Liver (tissue), 9 donors: ENCODE measurements around the gene FGF11. TPM values are rescaled to one million over a fixed set of nuclear protein-coding genes. Genes with fewer than 3 reads are reported as not detected.

Experiments used
- DNase-seq: peaks from one replicate; pipeline ENCODE4 v3.0.0-alpha.2; 2017; ENCODE audit warnings: low spot score
- H3K27ac ChIP-seq, 2 donors: one replicate each; pipeline ENCODE4 v1.7.0; 2013; ENCODE audit warnings: inconsistent platforms in 2 of 2, low read length in 2 of 2, control low read depth in 1 of 2, low read depth in 1 of 2, mild to moderate bottlenecking in 1 of 2
- H3K27me3 ChIP-seq, 4 donors: one replicate each; pipeline versions ENCODE4 v1.6.1 to v1.7.0; 2013; ENCODE audit warnings: low read length in 3 of 4, inconsistent platforms in 1 of 4, mild to moderate bottlenecking in 1 of 4, moderate library complexity in 1 of 4; ENCODE audit not compliant: control insufficient read depth in 4 of 4, insufficient read depth in 4 of 4
- H3K36me3 ChIP-seq, 4 donors: one replicate each; pipeline versions ENCODE4 v1.6.1 to v1.7.0; 2013; ENCODE audit warnings: low read length in 3 of 4, mild to moderate bottlenecking in 3 of 4, low read depth in 1 of 4, moderate library complexity in 1 of 4; ENCODE audit not compliant: control insufficient read depth in 4 of 4, insufficient read depth in 3 of 4
- H3K4me1 ChIP-seq, 4 donors: one replicate each; pipeline versions ENCODE4 v1.6.1 to v1.7.0; 2013; ENCODE audit warnings: low read length in 3 of 4, mild to moderate bottlenecking in 3 of 4, moderate library complexity in 1 of 4; ENCODE audit not compliant: control insufficient read depth in 4 of 4, insufficient read depth in 4 of 4
- H3K4me3 ChIP-seq, 3 donors: one replicate each; pipeline versions ENCODE4 v1.6.1 to v1.7.0; 2013; ENCODE audit warnings: low read length in 3 of 3, control low read depth in 1 of 3, low read depth in 1 of 3, mild to moderate bottlenecking in 1 of 3
- H3K9ac ChIP-seq, 2 donors: one replicate each; pipeline ENCODE4 v1.7.0; 2013; ENCODE audit warnings: low read length in 2 of 2, mild to moderate bottlenecking in 2 of 2, moderate library complexity in 2 of 2, control low read depth in 1 of 2, low read depth in 1 of 2
- H3K9me3 ChIP-seq, 4 donors: one replicate each; pipeline versions ENCODE4 v1.6.1 to v1.7.0; 2013; ENCODE audit warnings: low read length in 3 of 4; ENCODE audit not compliant: control insufficient read depth in 4 of 4
- FOXA1 ChIP-seq: IDR thresholded peaks from 2 replicates; pipeline ENCODE4 v1.6.1; 2016; ENCODE audit warnings: antibody characterized with exemption
- FOXA2 ChIP-seq: IDR thresholded peaks from 2 replicates; pipeline ENCODE4 v1.6.1; 2016; ENCODE audit warnings: antibody characterized with exemption
- GABPA ChIP-seq, 2 donors: IDR thresholded peaks in 1 of 2; conservative IDR thresholded peaks in 1 of 2; 2 replicates each; pipeline ENCODE4 v1.6.1; 2016; ENCODE audit warnings: antibody characterized with exemption in 2 of 2, mild to moderate bottlenecking in 1 of 2, moderate library complexity in 1 of 2
- HNF4A ChIP-seq, 2 donors: conservative IDR thresholded peaks; 2 replicates each; pipeline ENCODE4 v1.6.1; 2016; ENCODE audit warnings: antibody characterized with exemption in 2 of 2, mild to moderate bottlenecking in 2 of 2
- HNF4G ChIP-seq: IDR thresholded peaks from 2 replicates; pipeline ENCODE4 v1.6.1; 2016; ENCODE audit warnings: antibody characterized with exemption
- JUND ChIP-seq, 2 donors: IDR thresholded peaks; 2 replicates each; pipeline ENCODE4 v1.6.1; 2016; ENCODE audit warnings: antibody characterized with exemption in 2 of 2
- NR2F2 ChIP-seq: IDR thresholded peaks from 2 replicates; pipeline ENCODE4 v1.6.1; 2016; ENCODE audit warnings: antibody characterized with exemption
- RAD21 ChIP-seq, 2 donors: IDR thresholded peaks; 2 replicates each; pipeline ENCODE4 v1.6.1; 2016; ENCODE audit warnings: antibody characterized with exemption in 2 of 2, mild to moderate bottlenecking in 2 of 2
- RXRA ChIP-seq, 2 donors: IDR thresholded peaks; 2 replicates each; pipeline ENCODE4 v1.6.1; 2017 to 2018; ENCODE audit warnings: antibody characterized with exemption in 2 of 2, mild to moderate bottlenecking in 1 of 2
- SP1 ChIP-seq: IDR thresholded peaks from 2 replicates; pipeline ENCODE4 v1.6.1; 2018; ENCODE audit warnings: antibody characterized with exemption, mild to moderate bottlenecking
- YY1 ChIP-seq: IDR thresholded peaks from 2 replicates; pipeline ENCODE4 v1.6.1; 2016; ENCODE audit warnings: antibody characterized with exemption, mild to moderate bottlenecking
- WGBS: extraction: QIAGEN DNeasy Blood & Tissue Kit; methylation state at CpG from one replicate; pipeline ENCODE4 v1.1.7; 2013; 5-methylcytosine and 5-hydroxymethylcytosine counted together
- polyA plus RNA-seq, 2 donors: library from polyadenylated mRNA; stranded (reverse) in 1 of 2; unstranded in 1 of 2; fragments of 200-250 nt in 1 of 2; fragments of >200 nt in 1 of 2; fragmentation: Nextera tagmentation in 1 of 2; extraction: Ambion mirVana in 1 of 2; gene quantifications; one replicate each; pipeline versions ENCODE4 v1.2.1 to v1.2.3, GENCODE V29; 2013 to 2015
- total RNA-seq, 2 donors: library from RNA; depleted of rRNA; stranded (reverse); fragments of >200 nt; gene quantifications; one replicate each; pipeline ENCODE4 v1.2.3, GENCODE V29; 2014
- TF ChIP-seq, protein P1 (sequence below): IDR thresholded peaks from 2 replicates; pipeline ENCODE4 v1.6.1; 2016; ENCODE audit warnings: antibody characterized with exemption
- TF ChIP-seq, protein P2 (sequence below): fragments of 150-350 bp; IDR thresholded peaks from 2 replicates; pipeline ENCODE4 v1.5.1; 2017; ENCODE audit warnings: improper control_type of control experiment, low read depth, low read length; ENCODE audit not compliant: missing input control
- TF ChIP-seq, protein P3 (sequence below): IDR thresholded peaks from 2 replicates; pipeline ENCODE4 v1.6.1; 2016; ENCODE audit warnings: antibody characterized with exemption, mild to moderate bottlenecking
- TF ChIP-seq, protein P4 (sequence below): IDR thresholded peaks from 2 replicates; pipeline ENCODE4 v1.6.1; 2016; ENCODE audit warnings: antibody characterized with exemption
- TF ChIP-seq, protein P5 (sequence below): IDR thresholded peaks from 2 replicates; pipeline ENCODE4 v1.6.1; 2016; ENCODE audit warnings: antibody characterized with exemption
- donor health status: healthy.
- donor health status: healthy.
- donor health status: healthy.
- donor health status: healthy.
- donor health status: healthy.

FGF11 gene
- total RNA-seq, result under 1 TPM; 0.19 to 0.25 TPM
- polyA plus RNA-seq, result under 1 TPM; 0.17 to 0.21 TPM

DNA sequence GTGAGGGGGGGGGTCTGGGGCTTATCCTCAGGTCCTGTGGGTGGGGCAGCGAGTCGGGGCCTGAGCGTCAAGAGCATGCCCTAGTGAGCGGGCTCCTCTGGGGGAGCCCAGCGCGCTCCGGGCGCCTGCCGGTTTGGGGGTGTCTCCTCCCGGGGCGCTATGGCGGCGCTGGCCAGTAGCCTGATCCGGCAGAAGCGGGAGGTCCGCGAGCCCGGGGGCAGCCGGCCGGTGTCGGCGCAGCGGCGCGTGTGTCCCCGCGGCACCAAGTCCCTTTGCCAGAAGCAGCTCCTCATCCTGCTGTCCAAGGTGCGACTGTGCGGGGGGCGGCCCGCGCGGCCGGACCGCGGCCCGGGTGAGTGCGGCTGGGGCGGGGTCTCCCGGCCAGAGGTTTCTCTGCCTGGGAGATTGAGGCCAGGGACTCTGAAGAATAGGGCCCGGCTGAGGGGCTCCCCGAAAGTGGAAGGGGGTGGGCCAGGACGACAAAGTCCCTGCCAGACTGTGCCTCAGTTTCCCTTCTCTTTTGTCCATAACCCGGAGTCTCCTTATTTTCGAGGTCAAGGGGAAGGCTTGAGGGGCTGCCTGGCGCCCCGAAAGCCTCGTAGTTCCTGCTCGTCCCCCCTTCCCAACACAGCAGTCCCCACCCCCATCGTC is at the start of gene FGF11:
TSS of gene FGF11 (plus strand) at position 51 of the 651 bp plus-strand sequence. CDS start at position 160, 109 bp downstream.
- Histone ChIP-seq H3K27ac (no peak within 1 kb of the TSS), H3K36me3 (no peaks in the 10 kb centered on the region), H3K4me1 (peaks cover 23 to 54% (median 45%) of the 10 kb centered on the region in 4 donors), H3K27me3 (peaks cover 0 to 3% (median 0%) of the 10 kb centered on the region in 4 donors), H3K9ac (no peak within 1 kb of the TSS), H3K4me3 (peak within 1 kb of the TSS; percentile 26 to 30 (median 28)), H3K9me3 (no peaks in the 10 kb centered on the region)
- no peak for TF ChIP-seq GABPA (IDR thresholded peaks at IDR 0.05 in 1 of 2, conservative IDR thresholded peaks at IDR 0.05 in 1 of 2)
- TF ChIP-seq HNF4G, result no peak
- no peak for TF ChIP-seq FOXA2
- TF ChIP-seq SP1, result no peak
- TF ChIP-seq, protein P1, sequence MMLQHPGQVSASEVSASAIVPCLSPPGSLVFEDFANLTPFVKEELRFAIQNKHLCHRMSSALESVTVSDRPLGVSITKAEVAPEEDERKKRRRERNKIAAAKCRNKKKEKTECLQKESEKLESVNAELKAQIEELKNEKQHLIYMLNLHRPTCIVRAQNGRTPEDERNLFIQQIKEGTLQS, result no peak
- TF ChIP-seq, protein P2, sequence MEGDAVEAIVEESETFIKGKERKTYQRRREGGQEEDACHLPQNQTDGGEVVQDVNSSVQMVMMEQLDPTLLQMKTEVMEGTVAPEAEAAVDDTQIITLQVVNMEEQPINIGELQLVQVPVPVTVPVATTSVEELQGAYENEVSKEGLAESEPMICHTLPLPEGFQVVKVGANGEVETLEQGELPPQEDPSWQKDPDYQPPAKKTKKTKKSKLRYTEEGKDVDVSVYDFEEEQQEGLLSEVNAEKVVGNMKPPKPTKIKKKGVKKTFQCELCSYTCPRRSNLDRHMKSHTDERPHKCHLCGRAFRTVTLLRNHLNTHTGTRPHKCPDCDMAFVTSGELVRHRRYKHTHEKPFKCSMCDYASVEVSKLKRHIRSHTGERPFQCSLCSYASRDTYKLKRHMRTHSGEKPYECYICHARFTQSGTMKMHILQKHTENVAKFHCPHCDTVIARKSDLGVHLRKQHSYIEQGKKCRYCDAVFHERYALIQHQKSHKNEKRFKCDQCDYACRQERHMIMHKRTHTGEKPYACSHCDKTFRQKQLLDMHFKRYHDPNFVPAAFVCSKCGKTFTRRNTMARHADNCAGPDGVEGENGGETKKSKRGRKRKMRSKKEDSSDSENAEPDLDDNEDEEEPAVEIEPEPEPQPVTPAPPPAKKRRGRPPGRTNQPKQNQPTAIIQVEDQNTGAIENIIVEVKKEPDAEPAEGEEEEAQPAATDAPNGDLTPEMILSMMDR, result no peak
- TF ChIP-seq, protein P3, sequence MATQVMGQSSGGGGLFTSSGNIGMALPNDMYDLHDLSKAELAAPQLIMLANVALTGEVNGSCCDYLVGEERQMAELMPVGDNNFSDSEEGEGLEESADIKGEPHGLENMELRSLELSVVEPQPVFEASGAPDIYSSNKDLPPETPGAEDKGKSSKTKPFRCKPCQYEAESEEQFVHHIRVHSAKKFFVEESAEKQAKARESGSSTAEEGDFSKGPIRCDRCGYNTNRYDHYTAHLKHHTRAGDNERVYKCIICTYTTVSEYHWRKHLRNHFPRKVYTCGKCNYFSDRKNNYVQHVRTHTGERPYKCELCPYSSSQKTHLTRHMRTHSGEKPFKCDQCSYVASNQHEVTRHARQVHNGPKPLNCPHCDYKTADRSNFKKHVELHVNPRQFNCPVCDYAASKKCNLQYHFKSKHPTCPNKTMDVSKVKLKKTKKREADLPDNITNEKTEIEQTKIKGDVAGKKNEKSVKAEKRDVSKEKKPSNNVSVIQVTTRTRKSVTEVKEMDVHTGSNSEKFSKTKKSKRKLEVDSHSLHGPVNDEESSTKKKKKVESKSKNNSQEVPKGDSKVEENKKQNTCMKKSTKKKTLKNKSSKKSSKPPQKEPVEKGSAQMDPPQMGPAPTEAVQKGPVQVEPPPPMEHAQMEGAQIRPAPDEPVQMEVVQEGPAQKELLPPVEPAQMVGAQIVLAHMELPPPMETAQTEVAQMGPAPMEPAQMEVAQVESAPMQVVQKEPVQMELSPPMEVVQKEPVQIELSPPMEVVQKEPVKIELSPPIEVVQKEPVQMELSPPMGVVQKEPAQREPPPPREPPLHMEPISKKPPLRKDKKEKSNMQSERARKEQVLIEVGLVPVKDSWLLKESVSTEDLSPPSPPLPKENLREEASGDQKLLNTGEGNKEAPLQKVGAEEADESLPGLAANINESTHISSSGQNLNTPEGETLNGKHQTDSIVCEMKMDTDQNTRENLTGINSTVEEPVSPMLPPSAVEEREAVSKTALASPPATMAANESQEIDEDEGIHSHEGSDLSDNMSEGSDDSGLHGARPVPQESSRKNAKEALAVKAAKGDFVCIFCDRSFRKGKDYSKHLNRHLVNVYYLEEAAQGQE, result no peak
- DNase-seq, result no peak
- 11% methylated on average over 50 of the region's 50 CpGs for WGBS

DNA sequence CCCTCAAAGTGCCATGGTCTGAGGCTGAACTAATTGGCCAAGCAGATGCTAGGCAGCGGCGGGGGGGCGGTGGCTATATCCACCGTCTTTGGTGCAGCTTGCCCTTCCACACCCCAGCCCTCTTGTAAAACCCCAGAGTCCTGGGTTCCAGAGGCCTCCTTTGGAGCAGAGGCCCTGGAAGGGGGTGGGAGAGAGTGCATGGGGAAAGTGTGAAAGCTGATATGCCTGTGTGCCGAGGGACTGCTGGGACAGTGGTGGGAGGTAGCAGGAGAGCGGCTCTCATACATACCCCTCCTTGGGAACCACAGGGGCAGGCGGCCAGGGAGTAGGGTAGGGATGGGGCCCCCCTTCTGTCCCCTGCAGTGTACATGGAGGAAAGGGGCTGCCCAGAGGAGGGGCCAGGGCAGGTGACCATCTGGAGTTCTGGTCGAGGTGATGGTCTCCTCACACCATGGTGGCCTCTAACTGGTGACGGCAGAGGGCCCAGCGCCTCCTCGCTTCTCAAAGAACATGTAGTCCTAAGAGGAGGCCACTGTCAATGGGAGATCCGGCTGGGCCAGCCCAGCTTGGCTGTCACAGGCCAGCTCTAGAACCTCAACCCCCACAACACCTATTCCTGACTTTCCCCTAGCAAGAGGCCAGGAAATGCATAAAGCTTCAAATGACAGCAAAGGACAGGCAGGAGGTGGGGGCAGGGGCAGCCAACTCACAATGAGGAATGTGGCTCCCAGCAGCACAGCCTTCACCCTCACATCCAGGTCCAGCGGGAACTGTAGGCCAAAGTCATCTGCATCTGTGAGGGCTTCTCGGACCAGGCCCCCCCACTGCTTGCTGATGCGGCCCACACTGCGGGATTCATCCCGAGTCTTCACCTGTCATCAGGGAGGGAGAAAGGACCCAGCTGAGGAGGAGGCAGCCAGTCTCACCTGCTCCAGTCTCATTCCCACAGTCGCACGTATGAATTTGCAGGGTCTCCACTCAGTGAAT is 49.1 kb upstream of the FGF11 start:
- TF ChIP-seq, protein P1, result no peak
- no peak for TF ChIP-seq FOXA2
- no peak for TF ChIP-seq NR2F2
- TF ChIP-seq YY1, result no peak
- TF ChIP-seq HNF4G, result no peak
- TF ChIP-seq, protein P4, sequence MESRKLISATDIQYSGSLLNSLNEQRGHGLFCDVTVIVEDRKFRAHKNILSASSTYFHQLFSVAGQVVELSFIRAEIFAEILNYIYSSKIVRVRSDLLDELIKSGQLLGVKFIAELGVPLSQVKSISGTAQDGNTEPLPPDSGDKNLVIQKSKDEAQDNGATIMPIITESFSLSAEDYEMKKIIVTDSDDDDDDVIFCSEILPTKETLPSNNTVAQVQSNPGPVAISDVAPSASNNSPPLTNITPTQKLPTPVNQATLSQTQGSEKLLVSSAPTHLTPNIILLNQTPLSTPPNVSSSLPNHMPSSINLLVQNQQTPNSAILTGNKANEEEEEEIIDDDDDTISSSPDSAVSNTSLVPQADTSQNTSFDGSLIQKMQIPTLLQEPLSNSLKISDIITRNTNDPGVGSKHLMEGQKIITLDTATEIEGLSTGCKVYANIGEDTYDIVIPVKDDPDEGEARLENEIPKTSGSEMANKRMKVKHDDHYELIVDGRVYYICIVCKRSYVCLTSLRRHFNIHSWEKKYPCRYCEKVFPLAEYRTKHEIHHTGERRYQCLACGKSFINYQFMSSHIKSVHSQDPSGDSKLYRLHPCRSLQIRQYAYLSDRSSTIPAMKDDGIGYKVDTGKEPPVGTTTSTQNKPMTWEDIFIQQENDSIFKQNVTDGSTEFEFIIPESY, result no peak
- no peak for TF ChIP-seq HNF4A (conservative IDR thresholded peaks at IDR 0.05)
- TF ChIP-seq, protein P5, sequence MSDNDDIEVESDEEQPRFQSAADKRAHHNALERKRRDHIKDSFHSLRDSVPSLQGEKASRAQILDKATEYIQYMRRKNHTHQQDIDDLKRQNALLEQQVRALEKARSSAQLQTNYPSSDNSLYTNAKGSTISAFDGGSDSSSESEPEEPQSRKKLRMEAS, result no peak
- TF ChIP-seq RXRA (IDR thresholded peaks at IDR 0.05), result no peak
- no peak for TF ChIP-seq FOXA1
- no peak for TF ChIP-seq GABPA (IDR thresholded peaks at IDR 0.05 in 1 of 2, conservative IDR thresholded peaks at IDR 0.05 in 1 of 2)
- TF ChIP-seq JUND (IDR thresholded peaks at IDR 0.05), result no peak
- TF ChIP-seq, protein P2, result no peak
- no peak for TF ChIP-seq SP1
- no peak for TF ChIP-seq RAD21 (IDR thresholded peaks at IDR 0.05)
- Histone ChIP-seq H3K36me3 (peaks cover 0 to 8% (median 6%) of the 10 kb centered on the region in 4 donors), H3K9ac (no peak overlapping the region), H3K27me3 (no peaks in the 10 kb centered on the region), H3K4me3 (no peak overlapping the region), H3K9me3 (no peaks in the 10 kb centered on the region), H3K4me1 (peaks cover 0 to 14% (median 8%) of the 10 kb centered on the region in 4 donors), H3K27ac (no peak overlapping the region)
- 91% methylated on average over 19 of the region's 19 CpGs for WGBS
- DNase-seq, result no peak
